NCI-H2029 (cell line): ENCODE results near the gene BBS5.
"Not testable (repeated sequence)": the region's sequence is repeated elsewhere in the genome, so short reads cannot be mapped to it uniquely, and the experiment has no call there.

ENCODE experiments used
- DNase-seq: peaks from one replicate; lab custom pipeline; 2025; lab: John Stamatoyannopoulos, UW

BBS5 gene

GRCh38 chr2:169486487-169486886 lies 7.2 kb downstream of the BBS5 start:
- DNase-seq: no peak

DNA sequence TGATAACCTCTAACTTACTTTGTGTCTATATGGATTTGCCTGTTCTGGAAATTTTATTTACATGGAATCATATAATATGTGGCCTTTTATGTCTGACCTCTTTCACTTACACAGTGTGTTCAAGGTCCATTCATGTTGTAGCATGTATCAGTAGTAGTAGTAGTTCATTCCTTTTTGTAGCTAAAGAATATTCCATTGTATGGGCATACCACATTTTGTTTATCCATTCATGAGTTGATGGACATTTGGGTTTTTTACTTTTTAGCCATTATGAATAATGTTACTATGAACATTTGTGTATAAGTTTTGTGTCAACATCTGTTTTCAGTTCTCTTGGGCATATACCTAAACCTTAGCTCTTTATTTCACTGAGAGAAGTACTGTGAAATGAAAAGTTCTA lies 11.5 kb downstream of the BBS5 start:
- DNase-seq: no peak

- DNase-seq: no peak
Observed at GRCh38 chr2:169491378-169491777, 12.1 kb downstream of the BBS5 start.

DNA sequence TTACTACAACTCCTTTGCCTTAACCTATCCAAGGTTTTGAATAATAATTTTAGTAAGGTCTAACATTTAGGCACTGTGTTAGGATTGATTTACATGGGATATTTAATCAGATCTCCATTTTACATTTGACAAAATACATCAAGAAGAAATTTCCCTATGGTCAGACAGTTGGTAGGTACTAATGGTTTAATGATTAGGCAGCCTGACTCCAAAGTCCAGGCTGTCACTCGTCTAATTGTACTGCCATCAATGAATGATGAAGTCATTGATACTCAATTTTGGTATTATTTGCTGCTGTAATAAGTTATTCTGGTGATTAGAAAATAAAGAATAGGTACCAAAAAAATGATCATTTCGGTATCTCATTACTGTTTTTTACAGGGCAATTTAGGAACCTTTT lies 14.1 kb downstream of the BBS5 start:
- DNase-seq: no peak

DNA sequence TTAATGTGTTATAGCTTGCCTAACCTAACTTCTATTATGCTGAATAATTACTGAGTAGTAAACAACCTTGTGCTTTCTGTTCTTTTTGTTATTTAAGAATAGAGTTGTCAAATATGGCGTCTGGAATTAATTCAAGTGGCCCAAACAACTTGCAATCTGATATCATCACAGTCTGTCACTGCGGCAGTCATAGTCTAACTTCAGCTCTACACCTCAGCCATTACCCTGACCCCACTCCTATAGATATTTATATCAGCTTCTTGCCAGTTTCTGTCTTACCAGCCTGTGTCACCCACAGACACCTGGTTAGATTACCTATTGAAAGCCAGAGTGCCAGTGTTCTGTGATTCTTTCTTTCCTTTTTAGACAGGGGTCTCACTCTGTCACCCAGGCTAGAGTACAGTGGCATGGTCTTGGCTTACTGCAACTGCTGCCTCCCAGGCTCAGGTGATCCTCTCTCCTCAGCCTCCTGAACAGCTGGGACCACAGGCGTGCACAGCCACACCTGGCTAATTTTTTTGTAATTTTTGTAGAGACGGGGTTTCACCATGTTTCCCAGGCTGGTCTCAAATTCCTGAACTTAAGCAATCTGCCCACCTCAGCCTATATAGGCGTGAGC lies 16.1 kb downstream of the BBS5 start:
- DNase-seq: no peak

DNA sequence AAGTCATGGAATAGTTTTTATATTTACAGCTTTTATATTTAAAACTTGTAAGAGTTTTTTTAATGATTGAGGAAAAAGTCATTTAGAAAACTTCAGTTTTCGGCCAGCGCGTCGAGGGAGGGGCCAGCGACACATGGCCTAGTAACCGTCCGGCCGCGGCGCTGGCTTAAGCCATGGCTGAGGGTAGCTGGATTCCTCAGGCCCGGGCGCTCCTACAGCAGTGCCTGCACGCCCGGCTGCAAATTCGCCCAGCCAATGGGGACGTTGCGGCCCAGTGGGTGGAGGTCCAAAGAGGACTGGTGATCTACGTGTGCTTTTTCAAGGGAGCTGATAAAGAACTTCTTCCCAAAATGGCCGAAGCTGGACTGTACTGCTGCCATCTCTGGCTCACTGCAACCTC lies 25.4 kb downstream of the BBS5 start:
- no peak for DNase-seq

DNA sequence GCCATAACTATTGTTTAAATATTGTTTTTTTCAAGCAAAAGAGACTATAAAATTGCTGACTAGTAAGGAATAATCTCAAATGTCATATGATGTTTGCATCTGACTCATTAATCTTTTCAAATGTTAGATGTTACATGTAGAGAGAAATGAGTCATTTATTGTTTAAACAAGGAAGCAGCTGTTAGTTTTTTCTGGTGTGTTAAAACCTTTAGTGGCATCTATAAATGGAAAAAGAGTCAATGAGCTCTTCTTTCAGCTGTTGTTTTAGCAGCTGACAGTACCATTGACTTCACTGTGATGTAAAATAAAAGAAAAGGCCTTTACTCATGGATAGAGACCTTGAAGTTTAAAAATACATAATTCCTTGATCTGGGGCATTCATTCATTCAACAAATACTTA lies 28.4 kb downstream of the BBS5 start:
- DNase-seq: peak; percentile 94

DNA sequence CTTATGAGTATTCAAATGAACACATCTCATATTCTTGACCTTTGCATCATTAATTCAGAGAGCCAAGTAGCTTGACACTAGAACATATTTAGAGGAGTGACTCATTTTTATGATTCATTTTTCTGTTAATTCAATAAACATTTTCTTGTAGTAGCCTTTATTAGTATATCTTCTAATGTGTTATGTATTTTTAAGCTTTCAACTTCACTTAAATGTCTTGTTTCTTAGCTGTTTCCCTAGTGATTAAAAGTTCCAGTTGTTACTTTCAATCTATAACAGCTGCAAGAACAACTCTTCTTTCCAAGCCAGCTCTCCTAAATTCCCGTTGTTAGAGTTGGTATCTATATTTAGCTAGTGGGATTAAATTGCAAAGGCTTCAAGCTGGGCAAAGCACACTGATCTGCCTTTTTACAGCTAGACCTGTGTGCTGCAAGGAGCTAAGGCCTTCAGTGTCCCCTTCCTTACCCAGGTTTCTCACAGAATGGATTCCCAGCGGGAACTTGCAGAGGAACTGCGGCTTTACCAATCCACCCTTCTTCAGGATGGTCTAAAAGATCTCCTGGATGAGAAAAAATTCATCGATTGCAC lies 30.1 kb downstream of the BBS5 start, which contains the start of gene KLHL41:
KLHL41 (plus strand) TSS at position 405 of the 588 bp plus-strand sequence; CDS start at position 482, 77 bp downstream.
- peak; percentile 5 for DNase-seq

GRCh38 chr2:169509955-169510354 lies 30.7 kb downstream of the BBS5 start:
- no peak for DNase-seq

- peak; percentile 42 for DNase-seq
Observed at GRCh38 chr2:169510496-169510895, 31.2 kb downstream of the BBS5 start.

- DNase-seq: no peak
Observed at GRCh38 chr2:169511818-169512217, 32.5 kb downstream of the BBS5 start.

- DNase-seq: peak; percentile 43
Observed at GRCh38 chr2:169512525-169512924, 33.2 kb downstream of the BBS5 start.

DNA sequence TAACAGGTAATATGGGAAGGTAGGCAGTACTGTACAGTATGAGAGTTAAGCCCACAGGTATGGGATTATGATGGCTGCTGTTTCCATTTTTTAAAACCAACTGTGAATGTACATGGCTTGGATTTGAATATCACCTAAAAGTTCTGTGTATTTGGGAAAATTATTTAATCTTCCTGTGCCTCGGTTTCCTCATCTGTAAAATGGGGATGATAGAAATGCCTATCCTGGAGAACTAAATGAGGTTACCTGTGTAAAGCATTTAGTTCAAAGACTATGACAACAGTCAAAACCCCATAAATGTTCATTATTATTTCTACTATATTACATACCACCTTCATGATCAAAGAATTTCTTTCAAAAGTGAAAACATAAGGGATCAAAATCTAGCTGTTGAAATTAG lies 33.8 kb downstream of the BBS5 start:
- DNase-seq: no peak

- no peak for DNase-seq
Observed at GRCh38 chr2:169513926-169514325, 34.6 kb downstream of the BBS5 start.

- not testable (repeated sequence) for DNase-seq
Observed at GRCh38 chr2:169514758-169515157, 35.5 kb downstream of the BBS5 start.

GRCh38 chr2:169516488-169516995 lies 37.2 kb downstream of the BBS5 start:
- not testable (repeated sequence) for DNase-seq

DNA sequence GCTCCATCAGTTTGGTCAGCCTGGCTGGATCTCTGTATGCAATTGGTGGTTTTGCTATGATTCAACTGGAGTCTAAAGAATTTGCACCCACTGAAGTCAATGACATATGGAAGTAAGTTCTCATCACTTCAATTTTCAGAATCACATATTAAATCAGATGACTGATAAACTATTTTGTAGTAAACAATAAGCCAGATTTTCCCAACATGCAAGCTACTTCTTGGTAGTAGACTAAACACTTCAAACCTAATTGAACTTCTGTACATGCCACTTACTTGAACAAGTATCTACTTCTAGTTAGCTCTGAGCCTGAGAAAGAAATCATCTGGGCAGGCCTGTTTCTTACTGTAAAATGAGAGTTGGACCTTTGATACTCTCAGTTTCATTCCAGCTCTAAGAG lies 41.6 kb downstream of the BBS5 start:
- DNase-seq: no peak

DNA sequence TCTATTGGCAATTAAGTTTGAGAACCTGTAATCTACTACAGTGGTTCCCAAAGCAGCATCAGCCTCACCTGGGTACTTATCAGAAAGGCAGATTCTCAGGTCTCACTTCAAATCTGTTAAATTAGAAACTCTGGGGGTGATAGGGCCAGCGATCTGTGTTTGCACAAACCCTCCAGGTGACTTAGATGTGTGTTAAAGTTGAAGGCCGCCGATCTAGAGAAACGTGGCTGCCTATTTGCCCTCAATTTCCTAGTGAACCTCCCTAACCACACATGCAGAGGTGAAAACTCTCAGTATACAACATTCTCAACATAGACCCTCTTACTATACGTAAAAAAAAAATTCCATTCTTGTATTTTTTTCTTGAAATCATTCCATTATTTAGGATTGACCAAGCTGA lies 44.4 kb downstream of the BBS5 start:
- DNase-seq: no peak

DNA sequence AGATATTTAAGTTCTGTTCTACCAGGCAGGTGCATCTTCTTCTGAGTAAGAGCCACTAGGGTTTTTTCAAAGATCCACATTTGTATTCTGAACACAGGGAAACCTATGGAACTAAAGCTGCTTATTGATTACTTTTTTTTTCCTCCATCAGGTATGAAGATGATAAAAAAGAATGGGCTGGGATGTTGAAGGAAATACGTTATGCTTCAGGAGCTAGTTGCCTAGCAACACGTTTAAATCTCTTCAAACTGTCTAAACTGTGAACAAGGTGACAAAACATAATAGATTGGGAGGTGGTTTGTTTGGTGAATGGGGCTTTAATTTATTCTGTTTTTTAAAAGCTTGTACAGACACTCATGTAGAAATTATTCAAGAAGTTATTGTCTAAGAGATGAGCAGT lies 46.1 kb downstream of the BBS5 start:
- peak; percentile 10 for DNase-seq

- no peak for DNase-seq
Observed at GRCh38 chr2:169526451-169526850, 47.2 kb downstream of the BBS5 start.

DNA sequence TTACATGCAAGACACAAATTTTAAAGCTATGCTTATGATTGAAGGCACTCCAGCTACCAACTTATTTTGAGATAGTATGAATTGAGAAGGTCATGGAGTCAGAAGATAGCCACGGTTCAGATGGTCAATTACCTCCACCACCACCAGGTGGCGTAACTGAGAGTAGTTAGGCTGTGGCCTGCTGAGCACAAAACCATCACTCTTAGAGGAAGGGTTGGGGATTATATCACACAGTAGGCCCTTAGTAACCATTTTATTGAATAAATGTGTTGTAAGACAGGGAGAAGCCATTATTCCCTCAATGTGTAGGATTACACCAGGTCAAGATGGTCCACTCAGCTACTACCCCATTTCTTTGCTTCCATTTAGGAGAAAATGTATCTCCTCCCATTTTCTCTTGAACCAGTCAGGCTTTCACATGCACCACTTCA lies 49.0 kb downstream of the BBS5 start:
- DNase-seq: peak; percentile 49

DNA sequence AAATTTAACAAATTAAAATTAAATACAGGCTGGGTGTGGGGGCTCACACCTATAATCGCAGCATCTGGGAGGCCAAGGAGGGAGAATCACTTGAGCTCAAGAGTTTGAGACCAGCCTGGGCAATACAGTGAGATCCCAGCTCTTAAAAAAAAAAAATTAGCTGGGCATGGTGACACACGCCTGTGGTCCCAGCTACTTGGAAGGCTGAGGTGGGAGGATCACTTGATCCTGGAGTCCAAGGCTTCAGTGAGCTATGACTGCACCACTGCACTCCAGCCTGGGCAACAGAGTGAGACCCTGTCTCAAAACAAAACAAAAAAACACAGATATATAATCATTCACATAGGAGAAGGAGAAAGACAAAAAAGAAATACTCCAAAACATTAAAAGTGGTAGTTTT lies 60.2 kb downstream of the BBS5 start:
- DNase-seq: not testable (repeated sequence)

GRCh38 chr2:169540146-169540545 lies 60.9 kb downstream of the BBS5 start:
- peak; percentile 32 for DNase-seq

GRCh38 chr2:169542433-169542832 lies 63.1 kb downstream of the BBS5 start:
- no peak for DNase-seq
